SJSA1 (cell line): Measurements from ENCODE around the gene LRP10. TPM values are rescaled to one million over a fixed set of nuclear protein-coding genes. Genes with fewer than 3 reads are reported as not detected.
"Not testable (repeated sequence)": the region's sequence is repeated elsewhere in the genome, so short reads cannot be mapped to it uniquely, and the experiment has no call there.

Source experiments
- DNase-seq, 2 experiments: peaks; one replicate each; pipeline ENCODE4 v3.0.0-alpha.2; 2015 to 2020; ENCODE audit warnings: low spot score in 2 of 2, low read depth in 1 of 2
- H3K27ac ChIP-seq: fragments of 250-450 bp; sonication (Bioruptor Pico); 2 replicates; pipeline ENCODE4 v1.5.1; 2020; ENCODE audit warnings: mild to moderate bottlenecking, moderate library complexity
- H3K27me3 ChIP-seq: fragments of 250-450 bp; sonication (Bioruptor Pico); replicated peaks from 2 replicates; pipeline ENCODE4 v1.5.1; 2020; ENCODE audit warnings: mild to moderate bottlenecking, moderate library complexity
- H3K36me3 ChIP-seq: fragments of 250-450 bp; sonication (Bioruptor Pico); 2 replicates; pipeline ENCODE4 v1.5.1; 2020; ENCODE audit warnings: mild to moderate bottlenecking
- H3K4me1 ChIP-seq: fragments of 250-450 bp; sonication (Bioruptor Pico); replicated peaks from 2 replicates; pipeline ENCODE4 v1.6.1; 2021; ENCODE audit warnings: mild to moderate bottlenecking
- H3K4me3 ChIP-seq: fragments of 250-450 bp; sonication (Bioruptor Pico); 2 replicates; pipeline ENCODE4 v1.5.1; 2020; ENCODE audit warnings: mild to moderate bottlenecking
- H3K9me3 ChIP-seq: fragments of 250-450 bp; sonication (Bioruptor Pico); replicated peaks from 2 replicates; pipeline ENCODE4 v1.5.1; 2020; ENCODE audit warnings: mild to moderate bottlenecking
- total RNA-seq: library from RNA; depleted of rRNA; stranded (reverse); fragments of >200 nt; shearing (Covaris generic); gene quantifications from 2 replicates; pipeline ENCODE4 v1.2.3, GENCODE V29; 2014

Gene LRP10
- total RNA-seq, 1 experiment from 2014 or later = 37.4 TPM

DNA sequence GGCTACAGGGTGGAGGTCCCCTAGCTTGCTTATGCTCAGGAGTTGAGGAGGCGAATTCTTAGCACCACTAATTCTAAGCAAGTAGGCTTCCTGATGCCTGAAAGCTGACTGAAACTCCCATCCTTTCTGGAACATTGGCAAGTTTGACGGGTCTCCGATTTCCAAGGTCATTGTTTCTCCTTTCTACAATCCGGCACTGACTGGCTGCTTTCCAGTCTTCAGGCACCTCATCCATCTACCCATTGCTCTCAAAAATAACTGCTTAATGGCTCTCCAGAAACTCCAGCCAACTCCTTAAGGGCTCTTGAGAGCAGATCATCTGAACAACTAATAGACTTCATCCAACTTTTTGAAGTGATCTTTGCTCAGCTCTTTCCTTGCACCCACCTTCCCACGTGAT is 24.8 kb downstream of the LRP10 start:
- no peak overlapping the region for H3K4me3 ChIP-seq
- no peak overlapping the region for H3K27ac ChIP-seq
- H3K4me1 ChIP-seq = peaks cover 22% of the 10 kb centered on the region
- no peak for DNase-seq
- peaks cover 30% of the 10 kb centered on the region for H3K36me3 ChIP-seq
- no peaks in the 10 kb centered on the region for H3K27me3 ChIP-seq
- no peaks in the 10 kb centered on the region for H3K9me3 ChIP-seq

- H3K27ac ChIP-seq = no peak overlapping the region
- H3K36me3 ChIP-seq = peaks cover 34% of the 10 kb centered on the region
- peaks cover 22% of the 10 kb centered on the region for H3K4me1 ChIP-seq
- no peaks in the 10 kb centered on the region for H3K9me3 ChIP-seq
- H3K27me3 ChIP-seq = no peaks in the 10 kb centered on the region
- no peak for DNase-seq
- no peak overlapping the region for H3K4me3 ChIP-seq
Observed at GRCh38 chr14:22896760-22897159, 25.2 kb downstream of the LRP10 start.

GRCh38 chr14:22897357-22897756 is 25.8 kb downstream of the LRP10 start:
- peaks cover 40% of the 10 kb centered on the region for H3K36me3 ChIP-seq
- H3K9me3 ChIP-seq = no peaks in the 10 kb centered on the region
- no peaks in the 10 kb centered on the region for H3K27me3 ChIP-seq
- no peak for DNase-seq
- H3K27ac ChIP-seq = no peak overlapping the region
- H3K4me1 ChIP-seq = peaks cover 22% of the 10 kb centered on the region
- H3K4me3 ChIP-seq = no peak overlapping the region

DNA sequence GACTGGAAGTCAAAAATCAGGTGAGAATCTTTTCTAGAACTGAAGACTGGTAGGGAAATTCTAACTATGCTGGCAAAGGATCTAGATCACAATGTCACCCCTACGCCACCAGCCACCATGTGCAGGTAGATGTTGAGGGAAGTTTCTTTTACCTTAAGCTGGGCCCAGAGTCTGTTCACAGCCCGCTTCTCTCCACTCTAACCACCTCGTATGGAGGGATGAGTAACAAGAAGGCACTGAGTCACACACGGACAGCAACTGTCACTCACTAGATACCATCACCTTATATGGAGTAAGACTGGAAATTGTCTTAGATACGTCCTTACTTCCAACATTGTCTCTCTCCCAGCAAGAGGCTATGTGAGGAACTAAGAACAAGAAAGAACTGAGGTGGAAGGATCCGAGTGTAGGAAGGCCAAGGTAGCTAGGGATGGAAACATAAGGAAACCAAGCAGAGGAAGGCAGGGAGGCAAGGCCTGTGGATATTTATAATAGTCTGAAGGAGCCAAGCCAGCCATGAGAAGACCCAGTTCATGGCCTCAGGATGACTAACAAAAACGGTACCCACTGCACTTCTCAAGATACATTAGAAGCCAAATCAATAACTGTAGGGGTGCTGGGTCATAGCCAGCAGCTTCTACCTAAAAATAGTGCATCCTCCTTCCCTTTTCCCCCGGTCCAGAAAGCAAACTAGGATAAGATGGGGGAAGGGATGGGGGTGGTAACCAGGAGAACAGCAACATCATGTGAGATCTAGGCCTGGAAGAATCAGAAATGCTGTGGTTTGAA is 27.0 kb downstream of the LRP10 start:
- DNase-seq = peak in 1 of 2 experiments; percentile 52
- Histone ChIP-seq H3K27me3 (no peaks in the 10 kb centered on the region), H3K9me3 (no peaks in the 10 kb centered on the region), H3K36me3 (peaks cover 48% of the 10 kb centered on the region), H3K4me1 (peaks cover 22% of the 10 kb centered on the region), H3K4me3 (no peak overlapping the region), H3K27ac (peak overlapping the region; percentile 35)

- DNase-seq = peak; percentile 56 to 61
- peaks cover 22% of the 10 kb centered on the region for H3K4me1 ChIP-seq
- peaks cover 63% of the 10 kb centered on the region for H3K36me3 ChIP-seq
- no peak overlapping the region for H3K27ac ChIP-seq
- no peaks in the 10 kb centered on the region for H3K27me3 ChIP-seq
- no peaks in the 10 kb centered on the region for H3K9me3 ChIP-seq
- no peak overlapping the region for H3K4me3 ChIP-seq
Observed at GRCh38 chr14:22900081-22900799, 28.7 kb downstream of the LRP10 start.

DNA sequence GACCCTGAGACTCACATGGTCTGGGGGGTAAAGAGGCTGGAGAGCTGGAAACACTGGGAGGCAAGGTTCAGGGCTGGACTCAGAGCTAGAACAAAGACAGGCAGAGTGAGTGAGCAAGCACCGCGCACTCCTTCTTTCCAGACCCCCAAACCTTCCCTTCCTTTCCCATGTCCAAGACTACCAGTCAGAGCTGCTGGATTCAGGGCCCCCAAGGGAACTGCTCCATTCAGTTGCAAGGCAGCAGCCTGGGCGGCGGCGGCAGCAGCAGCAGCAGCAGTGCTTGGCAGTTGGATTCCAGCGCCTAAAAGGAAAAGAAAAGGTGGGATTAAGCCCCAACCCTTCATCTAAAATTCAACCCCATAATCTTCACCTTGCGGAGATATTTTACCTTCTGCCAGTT is 30.3 kb downstream of the LRP10 start:
- no peak overlapping the region for H3K4me3 ChIP-seq
- H3K27me3 ChIP-seq = no peaks in the 10 kb centered on the region
- H3K9me3 ChIP-seq = no peaks in the 10 kb centered on the region
- DNase-seq = no peak
- peaks cover 79% of the 10 kb centered on the region for H3K36me3 ChIP-seq
- peaks cover 22% of the 10 kb centered on the region for H3K4me1 ChIP-seq
- no peak overlapping the region for H3K27ac ChIP-seq

- H3K9me3 ChIP-seq = no peaks in the 10 kb centered on the region
- no peak overlapping the region for H3K4me3 ChIP-seq
- DNase-seq = no peak
- peaks cover 9% of the 10 kb centered on the region for H3K4me1 ChIP-seq
- no peaks in the 10 kb centered on the region for H3K27me3 ChIP-seq
- no peak overlapping the region for H3K27ac ChIP-seq
- H3K36me3 ChIP-seq = peaks cover 86% of the 10 kb centered on the region
Observed at GRCh38 chr14:22903742-22904087, 32.2 kb downstream of the LRP10 start.

DNA sequence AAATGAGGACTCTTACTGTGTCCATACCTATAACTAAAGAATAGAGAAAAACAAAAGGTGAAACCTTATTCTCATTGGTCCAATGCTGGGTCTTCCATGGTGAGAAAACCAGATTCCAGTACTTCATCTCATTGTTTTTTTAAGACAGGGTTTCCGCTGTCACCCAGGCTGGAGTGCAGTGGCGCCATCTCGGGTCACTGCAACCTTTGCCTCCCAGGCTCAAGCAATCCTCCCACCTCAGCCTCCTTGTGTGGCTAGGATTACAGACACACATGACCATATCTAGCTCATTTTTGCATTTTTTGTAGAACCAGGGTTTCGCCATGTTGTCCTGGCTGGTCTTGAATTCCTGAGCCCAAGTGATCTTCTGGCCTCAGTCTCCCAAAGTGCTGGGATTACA is 34.1 kb downstream of the LRP10 start:
- Histone ChIP-seq H3K36me3 (peaks cover 81% of the 10 kb centered on the region), H3K27me3 (no peaks in the 10 kb centered on the region), H3K4me1 (no peaks in the 10 kb centered on the region), H3K4me3 (no peak overlapping the region), H3K9me3 (no peaks in the 10 kb centered on the region), H3K27ac (no peak overlapping the region)
- DNase-seq = no peak

DNA sequence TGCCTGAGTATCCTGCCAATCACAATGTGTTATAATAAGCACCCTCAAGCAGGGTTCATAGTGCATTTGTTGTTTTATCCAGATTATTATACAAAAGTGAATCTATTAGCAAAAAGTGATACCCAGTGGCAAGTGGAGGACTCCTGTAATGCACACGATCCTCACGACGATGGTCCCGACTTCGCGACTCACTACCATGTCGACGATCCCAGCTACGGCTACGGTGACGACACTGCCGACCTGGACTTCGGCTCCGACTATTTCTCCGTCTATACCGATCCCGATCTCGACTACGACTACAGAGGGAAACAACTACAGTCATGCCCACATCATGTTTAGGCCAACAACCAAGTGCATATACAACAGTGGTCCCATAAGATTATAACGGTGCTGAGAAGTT is 34.5 kb downstream of the LRP10 start:
- no peak overlapping the region for H3K27ac ChIP-seq
- H3K4me1 ChIP-seq = no peaks in the 10 kb centered on the region
- H3K27me3 ChIP-seq = no peaks in the 10 kb centered on the region
- H3K9me3 ChIP-seq = no peaks in the 10 kb centered on the region
- H3K4me3 ChIP-seq = no peak overlapping the region
- DNase-seq = no peak
- H3K36me3 ChIP-seq = peaks cover 81% of the 10 kb centered on the region

DNA sequence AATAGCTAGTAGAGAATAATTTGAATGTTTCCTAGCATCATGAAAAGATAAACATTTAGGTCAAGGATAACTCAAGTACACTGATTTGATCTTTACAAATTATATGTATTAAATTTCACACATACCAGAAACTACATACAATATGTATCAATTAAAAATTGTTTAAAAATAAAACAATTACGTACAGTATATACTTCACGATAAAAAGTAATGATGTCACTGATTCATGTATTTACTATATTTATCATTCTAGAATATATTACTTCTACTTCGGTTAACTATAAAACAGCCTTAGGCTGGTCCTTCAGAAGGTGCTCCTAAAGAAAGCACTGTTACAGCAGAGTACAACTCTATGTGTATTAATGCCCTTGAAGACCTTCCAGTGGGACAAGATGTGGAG is 35.9 kb downstream of the LRP10 start:
- H3K27me3 ChIP-seq = no peaks in the 10 kb centered on the region
- no peak for DNase-seq
- no peaks in the 10 kb centered on the region for H3K9me3 ChIP-seq
- no peaks in the 10 kb centered on the region for H3K4me1 ChIP-seq
- peaks cover 81% of the 10 kb centered on the region for H3K36me3 ChIP-seq
- no peak overlapping the region for H3K4me3 ChIP-seq
- no peak overlapping the region for H3K27ac ChIP-seq

GRCh38 chr14:22908601-22909000 is 37.1 kb downstream of the LRP10 start:
- no peak overlapping the region for H3K27ac ChIP-seq

DNA sequence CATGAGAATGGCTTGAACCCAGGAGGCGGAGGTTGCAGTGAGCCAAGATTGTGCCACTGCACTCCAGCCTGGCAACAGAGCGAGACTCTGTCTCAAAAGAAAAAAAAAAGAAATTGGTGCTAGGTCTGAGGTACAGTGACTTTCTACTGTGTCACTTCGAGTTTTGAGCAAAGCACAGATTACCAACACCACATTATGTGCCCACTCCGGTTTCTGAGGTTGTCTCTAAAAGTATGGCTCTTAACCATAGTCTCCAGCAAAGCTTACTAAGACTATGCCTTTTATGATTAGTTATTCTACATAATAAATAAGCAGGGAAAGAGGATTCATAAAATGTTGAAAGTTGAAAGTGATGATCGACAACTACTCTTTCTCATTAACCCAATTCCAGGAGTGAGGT is 39.4 kb downstream of the LRP10 start:
- DNase-seq = no peak
- no peak overlapping the region for H3K4me3 ChIP-seq
- no peaks in the 10 kb centered on the region for H3K9me3 ChIP-seq
- H3K36me3 ChIP-seq = peaks cover 60% of the 10 kb centered on the region
- no peaks in the 10 kb centered on the region for H3K4me1 ChIP-seq
- H3K27me3 ChIP-seq = no peaks in the 10 kb centered on the region
- H3K27ac ChIP-seq = no peak overlapping the region

More at GRCh38 chr14:22908601-22909000, 37.1 kb downstream of the LRP10 start:
- H3K36me3 ChIP-seq = peaks cover 77% of the 10 kb centered on the region
- no peaks in the 10 kb centered on the region for H3K4me1 ChIP-seq
- H3K4me3 ChIP-seq = no peak overlapping the region
- no peaks in the 10 kb centered on the region for H3K27me3 ChIP-seq
- no peak for DNase-seq
- no peaks in the 10 kb centered on the region for H3K9me3 ChIP-seq

DNA sequence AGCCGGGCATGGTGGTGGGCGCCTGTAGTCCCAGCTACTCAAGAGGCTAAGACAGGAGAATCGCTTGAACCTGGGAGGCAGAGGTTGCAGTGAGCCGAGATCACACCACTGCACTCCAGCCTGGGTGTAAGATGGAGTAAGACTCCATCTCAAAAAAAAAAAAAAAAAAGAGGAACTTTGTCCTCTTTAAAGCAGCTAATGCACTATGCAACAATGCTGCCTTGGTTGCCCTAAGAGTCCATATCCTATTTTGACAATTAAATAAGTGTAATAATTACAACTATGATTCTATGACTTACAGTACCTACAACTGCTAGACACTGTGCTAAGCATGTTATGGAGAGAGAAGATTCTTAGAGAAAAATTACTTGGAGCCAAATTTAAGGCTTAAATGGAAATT is 43.3 kb downstream of the LRP10 start:
- not testable (repeated sequence) for H3K4me1 ChIP-seq, H3K9me3 ChIP-seq, DNase-seq, H3K27ac ChIP-seq, H3K27me3 ChIP-seq, H3K4me3 ChIP-seq
- peaks cover 44% of the 10 kb centered on the region for H3K36me3 ChIP-seq

DNA sequence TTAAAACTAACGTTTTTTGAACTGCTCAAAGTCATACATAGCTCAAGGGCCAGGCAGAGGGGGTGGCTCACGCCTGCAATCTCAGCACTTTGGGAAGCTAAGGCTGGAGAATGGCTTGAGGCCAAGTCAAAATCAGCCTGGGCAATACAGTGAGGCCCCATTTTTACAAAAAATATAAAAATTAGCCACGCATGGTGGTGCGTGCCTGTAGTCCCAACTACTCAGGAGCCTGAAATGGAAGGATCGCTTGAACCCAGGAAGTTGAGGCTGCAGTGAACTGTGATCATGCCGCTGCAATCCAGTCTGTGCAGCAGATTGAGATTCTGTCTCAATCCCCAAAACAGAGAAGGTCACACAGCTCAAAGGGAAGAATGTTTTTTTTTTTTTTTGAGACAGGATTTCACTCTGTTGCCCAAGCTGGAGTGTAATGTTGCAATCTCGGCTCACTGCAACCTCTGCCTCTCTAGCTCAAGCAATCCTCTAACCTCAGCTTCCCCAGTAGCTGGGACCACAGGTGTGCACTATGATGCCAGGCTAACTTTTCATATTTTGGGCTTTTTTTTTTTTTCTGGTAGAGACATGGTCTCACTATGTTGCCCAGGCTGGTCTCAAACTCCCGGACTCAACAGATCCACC is 44.5 kb downstream of the LRP10 start:
- H3K9me3 ChIP-seq = no peaks in the 10 kb centered on the region
- H3K4me1 ChIP-seq = peaks cover 10% of the 10 kb centered on the region
- H3K36me3 ChIP-seq = peaks cover 50% of the 10 kb centered on the region
- no peak overlapping the region for H3K27ac ChIP-seq
- DNase-seq = no peak
- no peaks in the 10 kb centered on the region for H3K27me3 ChIP-seq
- H3K4me3 ChIP-seq = no peak overlapping the region
